GM19395 (cell line): ENCODE data around the gene C21orf91.

Experiments
- ATAC-seq: cut with Tn5 transposase; IDR thresholded peaks from one replicate; pipeline ENCODE4 v1.9.1; 2021; ENCODE audit warnings: mild to moderate bottlenecking, moderate library complexity; ENCODE audit not compliant: unreplicated experiment

The C21orf91 gene

DNA sequence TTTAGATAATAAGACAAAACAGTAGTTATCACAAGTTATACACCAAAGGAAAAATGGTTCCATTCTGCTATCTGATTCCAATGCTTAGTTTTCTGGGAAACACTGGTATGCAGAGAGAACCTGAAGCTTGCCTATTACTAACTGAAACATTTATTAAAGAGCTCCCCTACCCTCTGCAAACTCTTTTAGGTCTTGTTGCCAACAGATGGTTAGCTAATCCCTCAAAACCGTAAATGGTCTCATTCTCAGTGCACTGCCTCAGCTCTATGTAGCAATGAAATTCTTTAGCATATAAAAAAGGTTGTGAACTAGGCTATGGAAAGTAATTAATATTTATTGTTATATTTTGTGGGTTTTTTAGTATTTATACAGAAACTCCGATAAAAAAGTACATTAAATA lies 20.4 kb downstream of the C21orf91 start:
- no peak for ATAC-seq

DNA sequence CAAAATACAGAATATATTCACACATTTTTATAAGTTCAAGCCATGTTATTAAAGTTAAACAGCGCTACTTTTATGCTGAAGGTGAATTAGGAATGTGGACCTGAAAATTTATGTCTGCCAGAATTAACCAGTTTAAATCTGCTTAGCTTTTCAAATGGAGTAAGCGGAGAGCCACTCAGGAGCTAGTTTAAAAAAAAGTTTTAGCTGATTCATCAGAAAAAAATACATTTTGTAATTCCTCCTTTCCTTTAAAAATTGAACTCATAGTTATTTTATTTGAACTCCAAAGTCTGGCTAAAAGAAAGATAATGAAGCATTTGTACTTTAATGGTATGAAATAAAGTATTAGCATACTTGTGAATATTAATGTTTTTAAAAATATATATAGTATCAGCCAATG lies 21.2 kb downstream of the C21orf91 start:
- no peak for ATAC-seq

DNA sequence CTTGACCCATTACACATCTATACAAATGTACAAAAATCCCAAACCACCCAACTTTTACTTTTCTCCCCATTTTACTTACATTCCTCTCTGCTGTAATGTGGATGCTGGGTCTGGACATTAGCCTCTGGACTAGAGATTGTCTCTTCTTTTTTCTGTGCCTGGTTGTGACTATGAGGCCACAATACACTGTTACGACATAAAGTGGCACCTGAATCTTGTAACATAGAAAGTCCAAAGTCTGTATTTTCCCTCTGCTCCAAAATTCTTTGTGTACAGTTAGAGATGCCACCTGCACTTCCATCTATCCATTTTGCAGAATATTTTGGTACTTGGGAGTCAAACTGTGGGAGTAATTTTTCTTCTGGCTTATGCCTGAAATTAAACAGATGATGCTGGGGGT lies 22.7 kb downstream of the C21orf91 start:
- ATAC-seq: no peak

DNA sequence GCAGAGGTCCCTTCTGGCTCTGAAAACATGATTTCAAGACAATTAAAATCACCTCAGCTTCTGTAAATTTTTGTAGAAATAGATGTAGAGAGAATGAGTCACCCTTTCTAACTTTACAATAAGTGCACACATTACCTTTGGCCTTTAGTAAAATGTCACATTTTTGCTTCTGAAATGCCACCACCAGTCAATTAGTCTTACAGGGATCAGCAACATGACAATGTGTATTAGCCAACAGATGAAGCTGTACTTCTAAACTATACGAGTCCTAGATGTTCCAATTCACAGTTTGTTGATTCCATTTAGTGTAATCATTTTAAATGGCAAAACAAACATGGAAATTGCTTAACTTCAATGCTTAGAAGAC lies 23.1 kb downstream of the C21orf91 start:
- ATAC-seq: no peak

DNA sequence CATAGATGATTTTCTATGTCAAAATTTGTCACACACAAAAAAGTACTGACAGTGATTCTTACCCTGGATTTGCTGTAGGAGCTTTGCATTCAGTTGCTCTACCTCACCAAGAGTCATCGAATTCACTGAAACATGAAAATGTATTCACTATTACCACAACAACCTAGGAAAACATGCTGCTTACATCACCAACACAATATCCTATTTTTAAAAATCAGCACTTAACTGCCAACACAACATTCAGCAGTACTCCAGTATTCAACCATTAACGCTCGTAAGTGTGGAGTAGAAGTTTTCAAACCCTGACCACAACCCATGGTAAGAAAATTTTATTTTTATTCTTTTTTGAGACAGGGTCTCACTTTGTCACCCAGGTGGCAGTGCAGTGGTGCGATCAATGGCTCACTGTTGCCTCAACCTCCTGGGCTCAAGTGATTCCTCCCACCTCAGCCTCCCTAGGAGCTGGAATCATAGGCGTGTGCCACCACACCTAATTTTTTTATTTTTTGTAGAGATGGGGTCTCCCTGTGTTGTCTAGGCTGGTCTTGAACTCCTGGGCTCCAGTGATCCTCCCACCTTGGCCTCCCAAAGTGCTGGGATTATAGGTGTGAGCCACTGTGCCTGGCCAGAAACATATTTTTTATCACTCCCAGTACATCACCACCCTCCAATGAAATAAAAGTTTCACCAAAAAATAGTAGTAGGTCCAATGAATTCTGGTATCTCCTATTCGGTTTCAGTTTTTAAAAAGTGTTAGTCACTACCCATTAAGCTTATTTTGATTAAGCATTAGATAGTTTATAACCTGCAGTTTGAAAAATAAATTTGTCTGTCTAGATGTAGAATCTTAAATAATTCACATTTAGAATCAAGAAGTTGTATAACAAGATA lies 23.8 kb downstream of the C21orf91 start:
- no peak for ATAC-seq

DNA sequence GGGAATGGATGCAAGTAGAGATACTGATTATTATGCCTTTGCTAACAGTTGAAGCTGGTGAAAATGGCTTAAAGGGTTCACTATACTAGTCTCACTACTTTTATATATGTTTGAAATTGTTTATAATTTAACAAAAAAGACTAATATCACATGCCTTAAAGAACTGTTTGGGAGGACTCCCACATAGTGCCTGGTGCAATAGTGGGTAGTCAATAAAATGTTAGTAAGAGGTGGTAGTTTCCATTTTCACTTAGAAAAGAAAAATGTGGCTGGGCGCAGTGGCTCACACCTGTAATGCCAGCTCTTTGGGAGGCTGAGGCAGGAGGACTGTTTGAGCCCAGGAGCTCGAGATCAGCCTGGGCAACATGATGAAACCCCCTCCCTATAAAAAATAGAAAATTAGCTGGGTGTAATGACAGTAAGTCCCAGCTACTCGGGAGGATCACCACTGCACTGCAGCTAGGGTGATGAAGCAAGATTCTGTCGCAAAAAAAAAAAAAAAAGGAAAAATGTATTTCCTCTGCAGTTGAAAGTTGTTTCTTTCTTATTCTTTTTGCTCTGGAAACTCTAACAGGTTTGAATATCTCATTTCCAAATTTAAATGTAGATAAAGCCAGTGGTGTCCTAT lies 24.5 kb downstream of the C21orf91 start:
- no peak for ATAC-seq

DNA sequence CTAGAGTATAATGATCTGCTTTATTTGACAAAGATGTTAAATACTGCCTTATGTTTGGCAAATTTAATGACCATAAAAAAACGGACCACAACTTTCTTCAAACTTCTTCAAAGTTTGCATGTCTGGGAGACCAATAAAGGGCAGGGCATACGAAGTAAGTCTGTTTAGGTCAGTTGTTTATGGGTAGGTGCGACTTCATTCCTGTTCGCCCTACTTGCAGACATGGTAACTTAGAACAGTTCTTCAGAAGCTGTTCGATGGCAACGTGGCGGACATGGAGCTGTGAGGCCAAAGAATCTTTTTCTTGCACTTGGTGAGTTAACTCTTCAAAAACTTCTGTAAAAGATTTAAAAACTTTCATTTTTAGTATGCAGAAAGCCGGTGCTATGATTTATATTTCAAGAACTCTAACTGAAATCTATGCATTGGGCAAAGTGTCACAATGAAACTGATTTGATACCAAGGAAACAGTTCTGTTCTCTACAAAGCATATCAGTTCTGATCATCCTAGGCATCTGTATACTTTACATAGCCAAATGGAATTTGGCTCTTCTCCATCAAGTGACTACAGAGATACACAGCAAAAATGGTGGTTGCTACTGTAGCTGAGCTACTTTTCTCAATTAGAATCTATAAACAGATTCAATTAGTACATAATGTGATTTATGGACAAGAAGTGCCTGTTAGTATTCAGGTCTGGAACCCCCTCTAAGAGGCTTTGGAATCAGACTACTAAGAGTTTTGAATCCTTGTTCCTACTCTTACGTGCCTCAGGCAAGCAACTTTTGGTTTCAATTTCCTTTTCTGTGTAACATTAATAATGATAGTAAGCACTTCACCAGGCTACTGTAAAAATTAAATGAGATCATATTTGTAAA lies 25.7 kb downstream of the C21orf91 start:
- peak; percentile 79 for ATAC-seq

DNA sequence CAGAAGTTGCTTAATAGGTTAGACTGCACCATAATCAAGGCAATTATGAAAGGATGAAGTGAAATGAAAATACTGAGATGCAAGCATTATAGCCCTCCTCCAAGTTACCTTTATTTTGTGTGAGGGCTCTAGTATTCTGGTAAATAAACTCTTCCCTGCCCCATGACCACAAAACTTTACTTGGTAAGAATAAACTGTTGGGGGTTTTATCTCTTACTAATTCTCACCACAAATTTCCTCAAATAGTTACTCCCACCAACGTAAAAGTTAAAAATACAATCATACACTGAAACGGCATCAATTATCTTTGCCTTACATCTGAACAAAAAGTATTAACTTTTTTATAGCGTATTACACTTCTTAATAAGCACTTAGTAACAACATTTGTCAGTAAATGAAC lies 29.5 kb downstream of the C21orf91 start:
- no peak for ATAC-seq

DNA sequence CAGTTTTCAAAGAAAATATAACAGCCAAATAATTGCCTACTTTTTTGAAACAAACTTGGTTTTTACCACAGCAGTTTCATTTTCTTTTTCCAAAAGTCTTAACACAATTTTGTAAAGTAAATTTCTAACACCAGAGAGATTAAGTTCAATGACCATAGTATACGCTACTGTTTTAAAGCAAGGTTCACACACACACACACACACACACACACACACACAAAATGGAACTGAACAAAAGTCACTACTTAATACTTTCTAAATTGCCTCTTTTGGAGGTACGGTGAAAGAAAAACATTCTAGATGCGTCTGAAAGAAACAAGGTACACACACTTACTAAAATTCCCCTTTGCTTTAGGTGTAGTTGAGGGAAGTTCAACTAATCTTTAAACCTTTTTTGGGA lies 30.1 kb downstream of the C21orf91 start:
- ATAC-seq: no peak

DNA sequence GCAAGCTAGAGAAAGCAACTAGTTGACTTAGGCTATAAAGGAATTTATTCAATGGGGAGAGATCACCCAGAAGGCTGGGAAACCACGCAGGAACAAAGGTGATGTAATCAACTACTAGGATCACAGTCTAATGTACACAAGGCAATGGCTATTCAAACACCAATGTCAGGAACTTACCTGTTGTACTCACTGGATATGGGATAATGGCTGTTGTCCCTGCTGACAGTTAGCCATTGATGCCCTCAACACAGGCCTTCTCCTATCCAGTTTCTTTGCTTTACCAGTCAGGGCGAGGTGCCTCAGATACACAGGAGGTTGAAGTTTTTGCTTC lies 32.3 kb downstream of the C21orf91 start:
- no peak for ATAC-seq

DNA sequence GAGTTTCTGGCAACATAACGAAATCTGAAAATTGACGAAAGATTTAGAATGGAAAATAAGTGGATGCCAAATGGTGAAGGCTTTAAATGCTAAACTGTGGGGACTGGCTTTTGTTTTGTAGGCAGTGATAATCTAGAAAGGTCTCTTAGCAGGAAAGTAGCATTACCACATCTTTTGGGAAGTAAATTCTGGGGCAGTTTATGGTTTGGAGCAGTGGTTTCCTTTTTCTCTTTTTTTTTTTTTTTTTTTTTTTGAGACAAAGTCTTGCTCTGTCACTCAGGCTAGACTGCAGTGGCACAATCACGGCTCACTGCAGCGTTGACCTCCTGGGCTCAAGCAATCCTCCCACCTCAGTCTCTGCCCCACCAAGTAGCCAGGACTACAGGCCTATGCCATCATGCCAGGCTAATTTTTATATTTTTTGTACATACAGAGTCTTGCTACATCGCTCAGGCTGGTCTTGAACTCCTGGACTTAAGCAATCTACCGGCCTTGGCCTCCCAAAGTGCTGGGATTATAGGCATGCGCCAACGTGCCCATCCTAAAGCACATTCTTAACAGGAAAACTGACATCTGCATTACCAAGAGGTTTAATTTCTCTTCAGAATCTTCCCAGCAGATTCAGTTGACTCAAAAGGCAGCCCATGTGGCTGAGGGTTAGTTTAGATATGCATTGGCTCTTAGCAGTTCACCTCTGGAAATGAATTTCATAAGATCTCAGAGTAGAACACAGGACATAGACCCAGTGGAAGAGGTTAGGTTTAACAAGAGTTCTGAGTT lies 32.9 kb downstream of the C21orf91 start:
- no peak for ATAC-seq

DNA sequence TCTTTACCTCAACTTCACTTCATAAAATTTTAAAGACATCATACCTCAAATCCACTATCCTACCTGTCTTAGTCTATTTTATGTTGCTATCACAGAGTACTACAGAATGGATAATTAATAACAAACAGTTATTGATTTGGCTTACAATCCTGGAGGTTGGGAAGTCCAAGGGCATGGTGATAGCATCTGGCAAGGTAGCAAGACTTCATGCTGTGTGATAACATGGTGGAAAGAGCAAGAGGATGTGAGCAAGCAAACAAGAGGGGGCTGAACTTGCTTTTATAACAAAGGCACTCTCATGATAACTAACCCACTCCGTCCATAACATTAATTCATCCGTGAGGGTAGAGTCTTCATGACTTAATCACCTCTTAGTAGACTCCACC lies 33.8 kb downstream of the C21orf91 start:
- ATAC-seq: no peak

DNA sequence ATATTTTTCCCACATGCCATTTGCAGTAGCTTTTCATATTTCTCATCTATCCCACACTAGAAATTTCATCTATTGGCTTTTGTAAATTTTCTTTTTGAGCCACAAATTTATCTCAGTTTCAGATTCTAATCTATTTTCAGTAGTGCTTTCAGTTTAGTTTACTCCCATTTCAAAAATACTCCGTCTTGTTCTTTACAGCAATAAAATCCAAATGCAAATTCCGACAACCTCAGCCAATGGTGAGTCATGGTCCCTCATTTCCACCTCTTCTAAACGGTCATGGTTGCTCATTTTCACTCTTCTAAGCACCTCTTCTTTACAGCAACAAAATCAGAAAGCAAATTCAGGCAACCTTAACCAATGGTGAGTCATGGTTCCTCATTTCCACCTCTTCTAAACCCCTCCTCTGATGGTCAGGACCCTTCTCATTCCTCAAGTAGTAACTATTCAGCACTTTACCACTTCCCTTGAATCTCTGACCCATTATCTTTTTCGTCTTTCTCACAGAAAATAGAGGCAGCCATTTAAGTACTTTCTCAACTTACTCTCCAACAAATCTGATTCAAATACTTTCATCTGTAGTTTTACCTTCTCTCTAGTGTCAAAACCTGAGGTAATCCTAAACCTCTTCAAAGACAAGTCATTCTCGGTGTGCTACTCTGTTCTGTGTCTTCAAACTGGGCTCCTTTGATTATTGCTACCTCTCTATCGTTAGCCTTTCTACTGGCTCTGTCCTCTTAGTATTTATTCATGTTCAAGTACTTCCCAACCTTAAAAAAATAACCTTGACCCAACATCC lies 34.4 kb downstream of the C21orf91 start:
- peak; percentile 62 for ATAC-seq

DNA sequence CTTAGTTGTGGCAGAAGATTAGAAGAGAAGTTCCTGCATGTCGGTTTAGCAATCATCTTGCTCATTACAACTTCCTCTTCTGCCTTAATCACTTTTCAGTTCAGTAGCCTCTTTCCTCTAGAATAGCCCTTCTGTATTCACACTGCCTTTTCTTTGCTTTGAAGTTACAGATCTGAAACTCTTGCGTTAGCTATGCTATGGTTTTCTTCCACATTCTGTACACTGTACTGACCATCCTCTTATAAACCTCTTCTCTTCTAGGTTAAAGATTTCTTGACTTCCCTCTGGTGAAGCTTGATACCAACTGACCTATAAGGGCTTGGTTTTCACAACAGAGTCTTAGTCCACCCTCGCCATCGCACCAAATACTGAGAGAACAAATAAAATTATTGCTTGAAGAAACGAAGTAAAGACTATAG lies 35.0 kb downstream of the C21orf91 start:
- peak; percentile 58 for ATAC-seq

DNA sequence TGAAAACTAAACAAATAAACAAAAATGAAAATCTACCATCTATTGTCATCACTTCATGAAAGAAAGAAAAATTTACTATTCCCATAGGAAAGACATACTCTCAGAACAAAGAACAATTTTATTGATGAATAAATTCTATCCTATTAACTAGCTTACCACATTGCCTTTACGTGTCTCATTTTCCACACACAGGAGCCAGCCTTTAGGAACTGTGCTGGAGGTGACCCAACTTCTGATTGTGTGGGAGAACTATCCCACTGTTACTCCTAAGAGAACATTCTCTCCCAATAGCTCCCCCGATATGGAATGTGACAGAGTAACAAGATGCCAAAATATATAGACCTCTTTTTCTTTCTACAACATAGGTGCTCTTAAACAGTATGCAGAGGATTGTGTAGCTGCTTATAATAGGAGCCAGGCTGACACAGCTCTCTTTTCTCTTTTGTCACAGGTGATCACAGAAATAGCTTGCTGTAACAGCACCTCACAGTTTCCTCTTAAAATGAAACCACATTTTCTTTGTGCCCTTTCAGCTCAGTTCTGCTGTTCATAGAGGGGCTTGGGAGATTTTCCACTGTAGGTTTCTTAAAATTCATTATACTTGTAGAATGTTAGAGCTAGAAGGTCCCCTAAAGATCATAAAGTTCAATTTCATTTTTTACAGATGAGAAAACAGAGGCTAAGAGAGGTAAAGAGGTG lies 35.5 kb downstream of the C21orf91 start:
- peak; percentile 43 for ATAC-seq

DNA sequence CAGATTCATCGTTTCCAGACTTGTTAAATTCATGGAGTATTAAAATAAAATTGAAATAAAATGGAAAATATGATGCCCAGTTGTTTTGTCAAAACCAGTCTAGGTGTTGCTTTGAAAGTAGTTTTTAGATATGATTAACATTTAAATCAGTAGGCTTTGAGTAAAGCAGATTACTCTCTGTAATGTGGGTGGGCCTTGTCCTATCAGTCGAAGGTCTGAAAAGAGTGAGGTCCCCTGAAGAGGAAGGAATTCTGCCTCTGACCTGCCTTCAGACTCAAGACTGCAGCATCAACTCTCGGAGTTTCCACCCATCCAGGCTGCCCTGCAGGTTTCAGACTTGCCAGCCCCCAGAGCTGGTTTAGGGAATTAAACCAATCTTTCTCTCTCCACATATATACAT lies 36.2 kb downstream of the C21orf91 start:
- no peak for ATAC-seq

DNA sequence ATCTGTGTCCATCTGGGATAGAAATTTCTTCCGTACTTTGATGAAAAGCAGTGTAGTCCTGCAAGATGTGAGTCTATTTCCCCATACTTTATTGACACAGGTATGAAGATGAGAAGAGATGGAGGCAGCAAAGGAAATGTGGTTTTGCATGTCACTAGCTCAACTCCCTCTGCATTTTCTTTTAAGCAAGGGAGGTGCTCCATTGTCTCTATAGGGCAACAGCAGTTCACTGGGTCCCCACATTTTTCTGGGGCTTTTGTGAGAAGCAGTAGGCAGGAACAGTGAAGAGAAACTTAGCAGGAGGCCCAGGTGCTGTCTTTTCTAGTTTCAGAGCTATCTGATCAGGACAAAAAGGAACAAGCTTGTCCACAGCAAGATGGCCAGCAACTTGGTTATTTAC lies 37.1 kb downstream of the C21orf91 start:
- no peak for ATAC-seq

DNA sequence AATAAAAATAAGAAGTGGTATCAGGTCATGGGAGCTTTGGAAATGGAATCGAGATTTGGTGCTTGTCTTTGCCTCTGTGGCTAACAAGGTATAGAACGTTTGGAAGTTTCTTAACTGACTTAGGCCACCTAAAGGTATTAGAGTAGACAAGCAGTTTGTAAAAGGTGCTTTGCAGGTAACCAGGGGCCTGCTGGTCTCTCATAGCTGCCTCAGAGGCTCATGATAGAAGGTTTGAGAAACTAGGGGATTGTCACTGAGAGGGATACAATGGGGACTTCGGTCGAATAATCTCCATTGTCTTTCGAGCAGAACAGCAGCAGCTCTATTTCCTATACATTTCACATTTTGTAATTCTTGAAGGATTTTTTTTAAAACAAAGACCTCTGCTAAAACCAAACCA lies 37.6 kb downstream of the C21orf91 start:
- ATAC-seq: no peak

DNA sequence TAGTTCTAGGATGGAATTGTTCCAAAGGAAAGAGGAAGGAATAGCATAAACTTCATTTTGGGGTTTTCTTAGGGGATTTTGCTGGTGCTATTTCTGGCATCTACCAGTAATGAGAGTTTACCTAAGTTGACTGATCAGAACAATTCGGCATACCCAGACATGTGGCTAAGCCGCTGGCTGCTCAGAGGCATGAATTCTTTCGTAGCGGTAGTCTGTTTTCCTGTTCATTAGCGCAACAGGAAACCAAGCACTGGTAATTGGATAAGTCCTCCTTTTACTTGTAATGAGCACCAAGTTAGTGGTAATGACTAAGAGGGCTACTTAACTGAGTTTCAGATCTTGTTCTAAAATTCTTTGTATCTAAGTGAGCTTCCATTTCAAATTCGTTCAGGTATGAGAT lies 38.6 kb downstream of the C21orf91 start:
- ATAC-seq: peak; percentile 31

DNA sequence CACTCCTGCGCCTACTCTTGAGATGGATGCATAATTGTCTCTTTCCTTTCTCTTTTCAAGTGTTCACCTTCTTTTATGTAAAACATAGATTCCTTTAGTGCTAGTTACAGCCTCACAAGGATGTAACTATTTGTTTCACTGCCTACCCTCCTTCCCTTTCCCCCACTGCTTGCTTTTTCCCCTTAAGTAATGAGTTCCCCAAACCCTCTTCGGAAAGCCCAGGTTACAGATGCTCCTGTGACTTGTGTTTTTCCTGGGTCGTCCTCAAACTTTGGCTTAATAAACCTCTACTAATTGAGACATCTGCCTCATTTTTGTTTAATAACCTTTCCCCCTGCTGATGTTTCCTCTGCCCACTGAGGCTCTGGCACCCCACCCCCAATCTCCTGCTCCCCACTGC lies 39.2 kb downstream of the C21orf91 start:
- ATAC-seq: no peak
